Right kidney (tissue), 1 donor: ENCODE results near the gene PAPOLB.

Source experiments
- DNase-seq: peaks from one replicate; pipeline ENCODE4 v3.0.0-alpha.2; 2016

Gene PAPOLB

GRCh38 chr7:4823441-4824119 lies 38.2 kb downstream of the PAPOLB start:
- DNase-seq: no peak

DNA sequence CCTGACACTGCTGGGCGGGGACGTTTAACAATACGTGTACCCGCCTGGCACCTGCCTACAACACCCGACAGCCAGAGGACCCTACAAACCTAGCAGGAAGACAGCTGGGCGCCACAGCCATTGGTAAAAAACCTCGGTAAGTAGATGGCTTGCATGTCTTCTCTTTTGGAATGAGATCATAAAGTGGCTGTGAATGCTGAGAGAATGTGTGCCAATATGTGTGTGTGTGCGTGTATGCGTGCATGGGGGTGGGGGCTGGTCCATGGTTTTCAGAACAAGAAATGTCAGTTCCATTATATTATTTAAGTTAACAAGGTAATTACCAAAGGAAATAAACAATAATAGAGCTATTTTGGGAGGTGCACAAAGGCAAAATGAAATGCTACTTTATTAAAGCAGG lies 39.2 kb downstream of the PAPOLB start:
- no peak for DNase-seq

DNA sequence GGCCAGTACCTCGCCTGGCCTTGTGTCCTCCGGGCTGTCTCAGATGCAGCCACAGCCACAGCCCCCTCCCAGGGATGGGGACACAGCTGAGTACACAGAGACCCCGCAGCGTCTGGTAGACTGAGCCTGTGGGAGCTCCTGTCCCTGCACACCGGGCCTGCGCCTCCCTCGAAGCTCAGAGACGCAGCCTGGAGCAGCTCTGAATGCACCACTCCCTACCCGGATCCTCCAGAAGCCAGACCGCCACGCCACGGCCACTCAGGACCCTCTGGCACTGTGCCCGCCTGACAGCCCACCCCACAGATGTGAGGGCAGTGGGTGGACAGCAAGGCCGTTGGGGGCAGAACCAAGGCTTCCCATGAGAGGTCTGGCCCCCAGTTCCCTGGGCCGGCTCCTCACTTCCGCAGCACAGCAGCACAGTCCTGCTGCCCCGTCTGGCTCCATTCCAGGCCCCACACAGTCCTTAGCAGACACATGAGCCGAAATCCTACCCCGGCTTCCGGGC lies 40.8 kb downstream of the PAPOLB start:
- DNase-seq: no peak

DNA sequence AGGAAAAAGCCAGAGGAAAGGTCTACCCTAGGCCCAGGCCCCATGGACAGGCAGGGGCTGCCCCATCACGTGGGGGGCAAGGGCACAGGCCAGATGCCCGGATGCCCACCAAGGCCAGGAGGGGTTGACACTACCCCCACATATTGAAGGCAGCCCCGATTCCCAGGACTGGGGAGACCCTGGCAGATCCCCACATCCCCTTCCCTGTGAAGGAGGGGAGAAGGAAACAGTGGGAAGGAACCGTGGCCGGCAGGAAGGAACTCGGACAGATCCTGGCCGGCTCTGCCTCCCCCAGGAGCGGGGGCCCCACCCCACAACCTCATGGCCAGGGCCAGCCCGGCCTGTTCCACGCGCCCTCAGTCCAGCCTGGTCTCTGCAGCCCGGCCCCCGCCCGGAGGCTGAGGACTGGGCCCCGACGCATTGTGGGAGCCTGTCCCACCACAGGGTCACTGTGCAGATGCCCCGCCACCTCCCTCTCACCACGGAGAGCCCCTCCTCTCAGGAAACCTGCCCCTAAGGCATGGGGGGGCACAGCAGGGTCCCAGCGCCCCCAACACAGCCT lies 41.3 kb downstream of the PAPOLB start:
- no peak for DNase-seq

DNA sequence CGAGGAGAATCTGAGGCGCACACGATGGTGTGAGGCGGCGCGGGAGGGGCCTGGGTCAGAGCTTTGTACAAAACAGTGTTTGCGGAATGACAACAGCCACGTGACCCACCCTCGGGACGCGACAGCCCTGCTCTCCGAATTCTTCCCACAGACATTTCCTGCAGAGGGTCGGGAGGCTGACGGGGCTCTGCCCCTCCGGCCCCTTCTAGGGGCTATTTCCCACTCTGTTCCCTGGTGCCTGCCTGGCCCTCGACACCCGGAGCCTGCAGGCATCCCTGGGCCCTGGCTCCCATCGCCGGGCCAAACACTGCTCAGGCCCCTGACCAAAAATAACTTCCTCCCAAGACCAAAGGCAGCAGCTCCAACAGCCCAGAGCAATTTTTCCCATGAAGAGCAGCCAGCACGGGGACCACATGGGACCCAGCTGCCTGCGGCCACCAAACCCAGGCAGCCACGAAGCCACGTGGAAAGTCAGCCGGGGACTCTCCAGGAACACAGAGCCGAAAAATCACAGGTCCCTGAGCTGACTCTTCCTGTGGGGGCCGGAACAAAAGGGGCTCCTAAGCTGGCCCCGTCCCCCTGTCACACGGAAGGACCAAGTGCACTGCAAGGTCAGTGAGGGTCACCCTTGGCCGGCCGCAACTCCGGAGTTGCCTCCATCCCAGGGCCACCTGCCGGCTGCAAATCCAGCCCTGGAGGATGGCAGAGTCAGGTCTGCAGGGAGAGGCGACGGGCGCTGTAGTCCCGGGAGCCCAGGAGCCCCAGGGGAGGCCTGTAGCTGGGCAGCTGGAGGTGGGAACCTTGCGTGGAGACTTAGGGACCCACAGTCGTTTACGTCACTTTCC lies 42.0 kb downstream of the PAPOLB start:
- DNase-seq: no peak

DNA sequence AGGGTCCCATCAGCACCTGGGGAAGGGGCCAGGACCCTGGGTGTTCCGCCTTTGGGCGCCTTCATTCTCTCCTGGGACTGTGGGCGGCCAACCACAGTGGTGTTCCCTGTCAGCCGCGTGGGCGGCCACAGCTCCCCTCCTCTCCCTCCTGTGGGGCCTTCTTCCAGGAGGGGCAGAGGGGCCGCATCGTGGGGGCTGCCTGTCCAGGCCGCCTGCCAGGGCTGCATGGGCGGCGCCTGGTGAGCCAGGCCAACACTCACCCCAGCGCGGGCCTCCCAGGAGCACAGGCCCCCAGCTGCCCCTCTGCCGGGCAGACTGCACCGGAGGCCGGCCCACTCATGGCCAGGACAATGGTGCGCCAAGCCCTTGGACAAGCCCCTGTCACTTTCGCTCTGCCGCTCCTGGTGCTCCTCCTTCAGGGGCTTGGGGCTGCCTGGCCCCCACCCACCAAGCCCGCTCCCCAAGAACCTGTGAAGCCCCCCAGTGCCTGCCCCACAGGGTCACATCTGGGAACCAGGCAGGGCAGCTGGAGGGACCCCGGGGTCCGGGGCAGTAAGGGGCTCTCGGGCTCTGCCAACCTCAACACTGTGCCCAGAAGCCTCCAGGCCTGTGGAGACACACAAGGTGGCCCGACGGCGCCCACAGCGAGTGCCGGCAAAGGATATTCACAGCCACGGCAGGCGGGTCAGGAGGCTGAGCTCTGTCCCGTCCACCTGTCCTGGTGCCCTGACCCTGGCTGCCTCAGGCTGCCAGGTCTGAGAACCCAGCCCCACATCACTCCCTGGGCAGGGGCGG lies 43.6 kb downstream of the PAPOLB start:
- no peak for DNase-seq

GRCh38 chr7:4817178-4817901 lies 44.5 kb downstream of the PAPOLB start:
- DNase-seq: no peak

- DNase-seq: no peak
Measured at GRCh38 chr7:4816419-4817080, 45.3 kb downstream of the PAPOLB start.

DNA sequence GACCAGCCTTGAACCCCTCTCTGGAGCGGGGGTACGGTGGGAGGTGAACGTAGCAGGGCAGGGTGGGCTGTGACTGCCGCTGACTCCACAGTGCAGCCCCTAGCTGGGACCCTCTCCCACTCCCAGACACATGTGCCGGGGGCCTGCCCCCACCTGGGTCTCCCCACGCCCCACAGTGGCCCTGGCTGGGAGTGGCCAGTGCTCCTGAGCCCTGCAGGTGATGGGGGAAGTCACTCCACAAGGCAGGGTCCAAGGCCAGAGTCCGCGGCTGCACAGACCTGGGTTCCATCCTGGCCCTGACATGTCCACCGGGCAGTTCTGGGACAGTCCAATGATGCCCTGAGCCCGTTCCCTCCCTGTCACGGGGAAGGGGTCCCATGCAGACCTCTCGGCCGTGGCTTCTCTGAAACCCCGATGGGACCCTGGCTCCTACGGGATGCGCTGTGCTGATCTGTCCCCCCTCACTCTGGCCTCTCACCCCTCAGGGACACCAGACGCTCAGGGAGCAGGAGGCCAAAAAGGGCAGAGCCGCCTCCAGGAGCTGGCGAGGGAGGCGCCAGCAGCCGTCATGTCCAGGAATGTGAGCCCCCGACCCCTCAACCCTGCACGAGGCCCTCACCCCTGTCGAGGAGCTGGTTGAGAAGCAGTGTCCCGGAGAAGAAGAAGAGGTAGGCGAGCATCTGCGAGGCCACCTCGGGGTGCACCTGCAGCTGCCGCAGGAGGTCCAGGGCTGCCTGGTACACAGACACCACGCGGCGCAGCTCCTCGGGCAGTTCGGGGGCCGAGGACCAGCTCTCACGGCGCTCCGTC lies 46.0 kb downstream of the PAPOLB start:
- no peak for DNase-seq

- no peak for DNase-seq
Measured at GRCh38 chr7:4815121-4815520, 46.7 kb downstream of the PAPOLB start.

GRCh38 chr7:4814433-4814832 lies 47.4 kb downstream of the PAPOLB start:
- no peak for DNase-seq

DNA sequence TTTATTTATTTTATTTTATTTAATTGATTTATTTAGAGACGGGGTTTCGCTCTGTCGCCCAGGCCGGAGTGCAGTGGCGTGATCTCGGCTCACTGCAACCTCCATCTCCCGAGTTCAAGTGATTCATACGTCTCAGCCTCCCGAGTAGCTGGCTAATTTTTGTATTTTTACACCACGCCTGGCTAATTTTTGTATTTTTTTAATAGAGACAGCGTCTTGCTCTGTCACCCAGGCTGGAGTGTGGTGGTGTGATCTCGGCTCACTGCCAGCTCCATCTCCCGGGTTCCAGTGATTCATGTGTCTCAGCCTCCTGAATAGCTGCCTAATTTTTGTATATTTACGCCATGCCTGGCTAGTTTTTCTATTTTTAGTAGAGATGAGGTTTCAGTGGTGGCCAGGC lies 52.2 kb downstream of the PAPOLB start:
- no peak for DNase-seq

DNA sequence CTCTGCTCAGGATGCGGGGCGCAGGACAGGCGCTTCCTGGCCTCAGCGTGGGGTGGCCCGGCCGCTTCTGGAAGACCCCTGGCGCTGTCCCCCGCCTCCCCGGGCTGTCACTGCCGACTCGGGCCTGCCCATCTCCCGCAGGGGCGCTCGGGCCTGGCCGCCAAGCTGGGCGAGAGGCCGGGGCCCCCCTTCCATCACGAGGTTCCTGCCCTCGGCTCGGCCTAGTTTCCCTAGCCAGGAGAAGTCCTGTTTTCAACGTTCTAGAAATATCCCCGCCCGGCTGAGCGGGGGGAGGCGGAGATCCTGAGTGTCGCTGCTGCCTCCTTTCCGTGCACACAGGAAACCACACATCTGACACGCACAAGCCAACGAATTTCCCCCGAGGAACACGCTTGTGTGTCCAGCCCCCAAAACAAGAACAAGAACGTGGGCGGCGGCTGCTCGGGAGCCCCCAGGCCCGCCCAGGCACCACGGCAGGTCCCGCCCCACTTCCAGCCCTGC lies 52.7 kb downstream of the PAPOLB start:
- DNase-seq: no peak

GRCh38 chr7:4808565-4808964 lies 53.3 kb downstream of the PAPOLB start:
- DNase-seq: no peak

DNA sequence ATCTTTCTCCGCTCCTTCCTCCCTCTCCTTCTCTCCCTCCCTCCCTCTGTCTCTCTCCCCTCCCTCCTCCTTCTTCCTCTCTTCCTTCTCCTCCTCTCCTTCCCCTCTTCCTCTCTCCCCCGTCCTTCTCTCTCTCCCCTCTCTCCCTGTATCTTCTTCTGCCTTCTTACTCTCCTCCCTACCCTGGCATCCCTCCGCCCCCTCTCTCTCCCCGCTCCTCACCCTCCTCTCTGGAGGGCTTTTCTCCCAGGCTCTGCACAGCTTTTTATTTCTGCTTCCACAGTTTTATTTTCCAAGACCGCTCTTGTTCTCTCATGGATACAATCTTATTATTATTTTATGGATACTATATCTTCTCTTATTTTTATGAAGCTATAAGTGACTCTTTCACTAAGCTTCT lies 53.8 kb downstream of the PAPOLB start:
- DNase-seq: no peak
